Activated CD4-positive, alpha-beta T cell treated with anti-CD3 and anti-CD28 coated beads, Interleukin-2, amount 50 U/mL, for 16 hours (primary cell): Measurements from ENCODE around the gene GABRG3.

Experiments used
- DNase-seq: peaks from one replicate; pipeline ENCODE4 v3.0.0-alpha.2; 2020

Gene GABRG3

GRCh38 chr15:27254055-27254454, 283.1 kb downstream of the GABRG3 start:
- DNase-seq, result no peak

DNA sequence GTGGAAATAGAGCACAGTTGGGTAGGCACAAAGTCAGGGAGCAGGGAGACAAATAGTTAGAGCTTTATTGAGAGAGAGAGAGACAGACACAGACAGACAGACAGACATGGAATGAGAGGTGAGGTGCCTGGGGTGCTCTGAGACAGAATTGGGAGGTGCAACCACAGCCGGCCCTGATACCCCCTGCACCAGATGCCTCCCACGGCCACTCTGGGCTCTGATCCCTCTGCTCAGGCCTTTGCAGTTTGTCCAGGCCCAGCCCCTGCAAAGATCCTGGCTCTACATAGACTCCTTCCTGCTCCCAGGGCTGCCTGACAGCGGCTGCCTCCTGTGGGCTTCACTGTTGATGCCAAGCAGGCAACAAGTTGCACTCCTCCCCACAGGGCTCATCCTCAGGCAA, 283.8 kb downstream of the GABRG3 start:
- no peak for DNase-seq

GRCh38 chr15:27256446-27256845, 285.5 kb downstream of the GABRG3 start:
- DNase-seq, result no peak

DNA sequence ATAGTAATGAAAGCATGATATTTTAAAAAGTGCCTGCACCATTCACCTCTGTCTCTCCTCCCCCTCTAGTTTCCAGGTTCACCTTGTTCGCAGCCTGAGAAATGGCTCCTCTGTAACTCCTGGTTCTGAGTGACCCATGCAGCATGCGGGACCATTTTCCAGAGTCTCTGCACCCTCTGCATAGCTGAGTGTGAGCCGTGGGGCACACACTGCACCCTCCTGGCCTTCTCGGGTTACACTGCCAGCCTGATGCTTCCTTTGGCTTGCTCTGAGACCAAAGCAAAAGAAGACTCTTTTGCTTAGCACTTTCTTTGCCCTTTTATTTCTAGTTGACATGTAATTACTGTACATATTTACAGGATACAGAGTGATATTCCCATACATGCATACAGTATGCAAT, 287.3 kb downstream of the GABRG3 start:
- DNase-seq, result no peak

DNA sequence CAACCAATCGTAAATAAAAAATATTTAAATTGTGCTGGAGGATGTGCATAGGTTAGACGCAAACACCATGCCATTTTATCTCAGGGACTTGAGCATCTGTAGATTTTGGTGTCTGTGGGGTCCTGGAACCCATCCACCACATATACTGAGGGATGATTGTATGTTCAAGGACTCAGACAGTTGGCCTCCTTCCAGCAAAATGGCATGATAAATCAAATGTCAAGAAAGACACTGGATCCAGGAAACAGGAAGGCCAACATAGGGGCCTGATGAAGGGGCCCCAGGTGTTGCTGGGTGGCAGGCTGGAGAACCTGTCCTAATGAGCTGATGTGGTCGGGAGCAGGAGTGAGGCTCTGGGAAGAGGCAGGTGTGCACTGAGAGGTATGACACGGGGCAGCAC, 289.5 kb downstream of the GABRG3 start:
- no peak for DNase-seq

GRCh38 chr15:27268923-27269322, 297.9 kb downstream of the GABRG3 start:
- no peak for DNase-seq

DNA sequence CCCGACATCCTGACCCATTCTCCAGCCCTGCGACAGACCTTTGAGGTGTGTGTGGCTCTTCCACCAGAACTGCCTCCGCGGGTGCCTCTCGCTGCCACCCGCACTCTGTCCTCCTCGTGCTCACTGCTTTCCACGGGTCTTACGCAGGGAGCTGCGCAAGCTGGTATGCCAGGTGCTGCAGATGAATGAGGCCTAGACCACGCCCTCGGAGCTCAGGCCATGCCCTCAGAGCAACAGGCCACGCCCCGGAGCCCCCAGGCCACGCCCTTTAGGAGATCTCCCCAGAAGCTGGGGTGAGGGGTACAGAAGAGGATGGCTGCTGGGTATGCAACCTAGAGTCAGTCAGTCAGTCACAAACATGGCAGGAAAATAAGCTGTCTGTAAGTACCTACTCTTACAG, 300.3 kb downstream of the GABRG3 start:
- DNase-seq, result no peak

- DNase-seq, result no peak
Measured at GRCh38 chr15:27272427-27272826, 301.4 kb downstream of the GABRG3 start.

DNA sequence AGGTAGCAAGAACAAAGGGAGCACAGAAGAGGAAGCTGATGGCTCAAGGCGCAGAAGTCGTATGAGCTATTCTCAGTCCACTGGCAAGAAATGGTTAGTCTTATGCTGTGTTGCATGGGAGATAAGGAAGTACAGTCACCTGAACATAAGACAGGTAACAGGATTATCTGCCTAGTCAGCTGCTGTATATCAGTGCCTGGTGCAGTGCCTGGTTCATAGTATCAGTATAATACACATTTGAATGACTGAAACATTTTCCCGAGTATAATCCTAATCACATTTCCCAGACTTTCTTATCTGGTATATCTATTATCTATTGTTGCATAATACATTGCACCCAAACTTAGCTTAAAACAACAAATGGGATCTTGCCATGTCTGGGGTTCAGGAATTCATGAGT, 302.5 kb downstream of the GABRG3 start:
- DNase-seq, result no peak

DNA sequence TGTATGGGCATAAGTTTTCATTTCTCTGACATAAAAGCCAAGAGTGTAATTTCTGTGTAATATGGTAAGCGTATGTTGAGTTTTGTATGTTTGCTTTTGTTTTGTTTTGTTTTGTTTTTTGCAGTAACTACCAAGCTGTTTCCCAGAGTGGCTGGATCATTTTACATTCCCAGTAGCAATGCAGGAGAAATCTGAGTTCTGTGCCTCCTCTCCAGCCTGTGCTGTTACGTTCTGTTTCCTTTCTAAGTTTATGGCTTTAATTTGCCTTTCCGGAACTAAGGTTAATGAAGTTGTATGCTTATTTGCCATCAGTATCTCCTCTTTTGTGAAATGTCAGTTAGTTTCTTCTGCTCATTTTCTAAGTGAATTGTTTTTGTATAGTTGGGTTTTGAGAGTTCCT, 307.8 kb downstream of the GABRG3 start:
- no peak for DNase-seq

DNA sequence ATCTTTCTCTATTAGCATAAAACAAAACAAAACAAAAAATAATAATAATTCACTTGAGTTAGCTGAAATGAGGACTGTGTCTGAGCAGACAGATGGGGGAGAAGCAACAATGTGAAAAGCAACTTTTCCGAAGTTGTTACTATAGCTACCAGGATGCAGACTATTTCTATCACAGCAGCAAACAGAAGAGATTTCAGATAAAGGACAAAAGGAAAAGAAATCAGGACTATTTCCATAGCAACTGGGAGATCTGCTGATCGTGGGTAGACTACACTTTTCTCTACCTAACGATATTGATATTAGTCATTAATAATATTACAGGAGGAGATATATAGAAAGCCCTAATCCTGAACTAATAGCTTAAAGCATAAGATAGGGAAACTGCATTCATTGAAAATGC, 321.7 kb downstream of the GABRG3 start:
- DNase-seq, result no peak

DNA sequence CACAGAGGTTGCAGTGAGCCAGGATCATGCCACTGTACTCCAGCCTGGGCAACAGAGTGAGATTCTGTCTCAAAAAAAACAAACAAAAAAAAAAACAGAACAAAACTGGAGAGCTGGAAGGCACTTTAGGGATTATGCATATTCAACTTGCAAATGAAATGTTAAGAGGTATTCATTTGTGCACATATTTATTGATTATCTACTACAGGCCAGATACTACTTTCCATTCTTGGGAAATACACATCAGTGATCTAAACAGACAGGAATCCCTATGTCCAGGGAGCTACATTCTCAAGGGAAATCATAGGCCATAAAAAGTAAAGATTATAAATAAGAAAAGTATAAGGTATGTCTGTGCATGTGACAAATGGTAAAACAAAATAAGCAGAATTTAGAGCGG, 322.6 kb downstream of the GABRG3 start:
- DNase-seq, result no peak

- no peak for DNase-seq
Measured at GRCh38 chr15:27317736-27318135, 346.8 kb downstream of the GABRG3 start.

GRCh38 chr15:27323801-27324200, 352.8 kb downstream of the GABRG3 start:
- no peak for DNase-seq

- no peak for DNase-seq
Measured at GRCh38 chr15:27324886-27325615, 354.1 kb downstream of the GABRG3 start.

DNA sequence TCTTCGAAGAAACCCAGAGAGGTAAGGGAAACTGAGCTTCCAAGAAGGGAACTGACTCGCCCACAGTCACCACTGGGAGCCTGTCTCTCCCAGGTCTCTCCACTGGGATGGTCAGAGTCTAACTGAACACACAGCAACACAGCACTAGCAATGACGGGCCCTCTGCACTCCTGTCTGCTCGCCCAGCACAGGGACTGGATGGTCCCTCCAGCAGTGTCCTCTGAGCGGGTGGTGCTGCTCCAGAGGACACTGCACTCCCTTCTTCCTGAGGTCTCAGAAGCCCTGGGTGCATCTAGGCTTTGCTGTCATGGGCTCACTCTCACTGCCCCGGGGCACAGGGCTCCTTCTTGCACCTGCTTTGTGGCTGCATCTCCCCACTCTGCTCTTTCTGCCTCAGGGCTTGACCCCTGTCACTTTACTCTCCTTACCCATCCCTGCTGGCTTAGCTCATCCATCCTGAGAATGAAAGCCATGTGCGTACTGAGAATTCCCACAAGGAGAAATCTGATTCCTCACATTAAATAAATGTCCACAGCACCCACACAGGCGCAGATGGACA, 356.6 kb downstream of the GABRG3 start:
- no peak for DNase-seq

DNA sequence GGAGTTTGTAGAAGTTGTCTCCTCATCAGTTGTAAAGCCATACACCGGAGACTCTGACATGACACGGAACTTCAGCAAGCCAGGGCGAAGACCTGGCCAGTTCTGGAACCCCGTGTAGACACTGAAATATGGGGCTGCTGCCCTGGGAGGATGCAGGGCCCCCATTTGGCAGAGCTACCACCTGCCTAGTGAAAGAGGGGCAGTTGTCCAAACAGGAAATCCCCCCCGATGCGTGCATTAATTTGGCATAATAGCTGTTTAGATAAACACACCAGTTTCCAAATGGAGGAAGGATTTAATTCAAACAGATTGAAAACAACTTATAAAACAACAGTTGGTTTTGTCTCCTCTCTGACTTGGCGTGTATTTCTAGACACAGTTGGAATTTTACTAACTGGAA, 357.2 kb downstream of the GABRG3 start:
- no peak for DNase-seq

GRCh38 chr15:27328608-27329007, 357.6 kb downstream of the GABRG3 start:
- DNase-seq, result no peak

GRCh38 chr15:27330326-27330725, 359.3 kb downstream of the GABRG3 start:
- no peak for DNase-seq

- no peak for DNase-seq
Measured at GRCh38 chr15:27336676-27337075, 365.7 kb downstream of the GABRG3 start.

- DNase-seq, result no peak
Measured at GRCh38 chr15:27339138-27339537, 368.2 kb downstream of the GABRG3 start.

DNA sequence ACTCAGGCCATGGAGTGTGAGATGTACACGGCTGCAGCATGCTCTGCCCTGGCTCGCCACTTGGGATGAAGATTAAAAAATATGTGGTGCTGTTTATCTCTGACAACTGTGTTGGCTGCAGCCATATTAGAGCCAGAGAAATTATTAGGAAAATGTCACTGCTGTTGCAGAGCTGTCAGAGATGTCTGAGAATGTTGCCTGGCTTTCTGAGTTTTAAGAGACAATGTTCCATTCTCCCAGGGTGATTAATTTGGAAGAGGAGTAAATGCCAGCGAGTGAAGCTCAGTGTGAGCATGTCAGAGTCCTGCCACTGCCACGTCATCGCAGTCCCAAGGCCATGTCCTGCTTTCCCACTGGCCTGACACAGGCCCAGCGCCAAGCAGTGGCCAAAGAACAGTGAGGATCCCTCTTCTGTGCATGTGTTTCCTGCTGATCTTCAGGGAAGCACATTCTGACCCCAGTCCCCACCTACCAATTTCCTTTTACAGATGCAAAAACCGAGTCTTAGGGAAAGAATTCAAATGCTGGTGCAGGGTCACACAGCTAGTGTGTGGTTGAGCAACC, 370.9 kb downstream of the GABRG3 start:
- DNase-seq, result no peak

- no peak for DNase-seq
Measured at GRCh38 chr15:27342991-27343390, 372.0 kb downstream of the GABRG3 start.

DNA sequence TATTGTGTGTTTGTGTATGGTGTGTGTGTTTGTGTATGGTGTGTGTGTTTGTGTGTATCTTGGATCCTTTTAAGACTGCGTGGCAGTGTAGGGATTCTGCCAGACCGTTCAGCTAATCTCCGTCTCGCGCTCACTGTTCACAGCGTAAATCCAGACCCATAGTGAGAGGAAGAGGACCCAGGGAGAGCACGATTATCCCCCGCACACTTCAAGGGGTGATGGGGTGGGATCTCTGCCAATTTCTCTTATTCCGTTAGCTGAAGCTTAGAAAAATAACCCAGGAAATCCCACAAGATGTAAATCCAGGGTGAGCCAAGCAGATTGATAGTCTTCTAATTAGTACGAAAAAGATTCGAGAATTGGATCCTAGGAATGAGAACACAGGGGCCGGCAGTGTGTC, 381.2 kb downstream of the GABRG3 start:
- no peak for DNase-seq

- no peak for DNase-seq
Measured at GRCh38 chr15:27353856-27354255, 382.9 kb downstream of the GABRG3 start.
